IMR-90 (cell line): Measurements from ENCODE around the gene BCAS3. TPM values are rescaled to one million over a fixed set of nuclear protein-coding genes. Genes with fewer than 3 reads are reported as not detected.

ENCODE experiments used
- ATAC-seq: fragments of 200-7000 bp; cut with Tn5 transposase; 2 replicates; pipeline ENCODE4 v1.9.1; 2020; ENCODE audit warnings: low read depth, mild to moderate bottlenecking, moderate library complexity
- BruUV-seq: library from RNA; stranded (reverse); fragments of 400-500 nt; replicated peaks from 2 replicates; lab custom pipeline; 2021; lab: Mats Ljungman, UMichigan
- CTCF ChIA-PET: fragments of 300-600 bp; formaldehyde crosslinking; extraction: SDS; loops from one replicate; lab custom pipeline; 2021; ENCODE audit warnings: antibody characterized with exemption; lab: Yijun Ruan, JAX
- POLR2A ChIA-PET: fragments of 300-600 bp; sonication (Branson Sonifier 250); formaldehyde crosslinking; loops from one replicate; lab custom pipeline; 2022; ENCODE audit warnings: antibody characterized with exemption; ENCODE audit not compliant: unreplicated experiment; lab: Charles Lee
- DNase-seq: peaks from one replicate; pipeline ENCODE4 v3.0.0; 2013
- H2AFZ ChIP-seq: replicated peaks from 2 replicates; pipeline ENCODE3; 2013; ENCODE audit warnings: low read length, mild to moderate bottlenecking; ENCODE audit not compliant: poor library complexity
- H2AK5ac ChIP-seq: 2 replicates; pipeline ENCODE4 v1.6.1; 2013; ENCODE audit warnings: low read depth, low read length, inconsistent platforms
- H2AK9ac ChIP-seq: replicated peaks from 2 replicates; pipeline ENCODE3; 2013; ENCODE audit warnings: mild to moderate bottlenecking, low read depth, low read length, moderate library complexity; ENCODE audit not compliant: poor library complexity
- H2BK120ac ChIP-seq: 2 replicates; pipeline ENCODE4 v1.6.1; 2013; ENCODE audit warnings: low read depth, low read length, inconsistent platforms
- H2BK15ac ChIP-seq: 3 replicates; pipeline ENCODE4 v1.6.1; 2013; ENCODE audit warnings: low read depth, low read length, inconsistent platforms
- H2BK20ac ChIP-seq: 2 replicates; pipeline ENCODE4 v1.6.1; 2013; ENCODE audit warnings: low read depth, mild to moderate bottlenecking, inconsistent platforms, low read length, moderate library complexity
- H2BK5ac ChIP-seq: 2 replicates; pipeline ENCODE4 v1.6.1; 2013; ENCODE audit warnings: mild to moderate bottlenecking, low read depth, low read length, inconsistent platforms; ENCODE audit not compliant: poor library complexity, severe bottlenecking
- H3K14ac ChIP-seq: replicated peaks from 2 replicates; pipeline ENCODE4 v1.6.1; 2013; ENCODE audit warnings: low read depth, low read length, inconsistent platforms
- H3K18ac ChIP-seq: 2 replicates; pipeline ENCODE4 v1.6.1; 2013; ENCODE audit warnings: low read depth, low read length, control low read depth
- H3K23ac ChIP-seq: 2 replicates; pipeline ENCODE4 v1.6.1; 2013; ENCODE audit warnings: low read depth, low read length, inconsistent platforms
- H3K27ac ChIP-seq: 2 replicates; pipeline ENCODE4 v1.5.1; 2013; ENCODE audit warnings: mild to moderate bottlenecking, control low read depth, low read length; ENCODE audit not compliant: insufficient read depth
- H3K27me3 ChIP-seq: 2 replicates; pipeline ENCODE4 v1.6.1; 2013; ENCODE audit warnings: low read length; ENCODE audit not compliant: control insufficient read depth, insufficient read depth
- H3K36me3 ChIP-seq: 2 replicates; pipeline ENCODE4 v1.6.1; 2013; ENCODE audit warnings: low read length, mixed read lengths; ENCODE audit not compliant: control insufficient read depth, insufficient read depth
- H3K4ac ChIP-seq: 2 replicates; pipeline ENCODE4 v1.6.1; 2013; ENCODE audit warnings: low read depth, low read length, inconsistent platforms
- H3K4me1 ChIP-seq: 2 replicates; pipeline ENCODE4 v1.6.1; 2013; ENCODE audit warnings: low read length, mixed read lengths; ENCODE audit not compliant: control insufficient read depth, insufficient read depth
- H3K4me2 ChIP-seq: 2 replicates; pipeline ENCODE4 v1.6.1; 2013; ENCODE audit warnings: low read depth, mild to moderate bottlenecking, control low read depth, low read length, moderate library complexity
- H3K4me3 ChIP-seq: 2 replicates; pipeline ENCODE4 v1.5.1; 2013; ENCODE audit warnings: low read depth, mild to moderate bottlenecking, control low read depth, low read length, moderate library complexity; ENCODE audit not compliant: insufficient read depth
- H3K56ac ChIP-seq: 2 replicates; pipeline ENCODE4 v1.6.1; 2013; ENCODE audit warnings: low read length, inconsistent platforms; ENCODE audit not compliant: insufficient read depth; ENCODE audit errors: extremely low read depth
- H3K79me1 ChIP-seq, 2 experiments: 2 replicates each; pipeline ENCODE4 v1.6.1; 2013; ENCODE audit warnings: low read length in 2 of 2, inconsistent platforms in 1 of 2, low read depth in 1 of 2
- H3K9ac ChIP-seq: 2 replicates; pipeline ENCODE4 v1.6.1; 2013; ENCODE audit warnings: low read depth, low read length, control low read depth
- H3K9me1 ChIP-seq: 2 replicates; pipeline ENCODE4 v1.6.1; 2013; ENCODE audit warnings: low read length, inconsistent platforms; ENCODE audit not compliant: insufficient read depth
- H3K9me3 ChIP-seq: 2 replicates; pipeline ENCODE4 v1.6.1; 2013; ENCODE audit warnings: low read length; ENCODE audit not compliant: control insufficient read depth, insufficient read depth
- H4K20me1 ChIP-seq: 2 replicates; pipeline ENCODE4 v1.6.1; 2013; ENCODE audit warnings: low read length, inconsistent platforms; ENCODE audit not compliant: insufficient read depth
- H4K5ac ChIP-seq: 2 replicates; pipeline ENCODE4 v1.6.1; 2013; ENCODE audit warnings: mild to moderate bottlenecking, low read depth, low read length, control low read depth
- H4K8ac ChIP-seq, 2 experiments: 2 replicates each; pipeline ENCODE4 v1.6.1; 2013; ENCODE audit warnings: low read depth in 2 of 2, low read length in 2 of 2, control low read depth in 1 of 2, inconsistent platforms in 1 of 2
- H4K91ac ChIP-seq: 2 replicates; pipeline ENCODE4 v1.6.1; 2013; ENCODE audit warnings: low read depth, low read length, inconsistent platforms; ENCODE audit not compliant: insufficient read depth
- BHLHE40 ChIP-seq: fragments of 150-350 bp; IDR thresholded peaks from 2 replicates; pipeline ENCODE4 v1.6.1; 2016; ENCODE audit warnings: mild to moderate bottlenecking, low read depth, low read length
- CEBPB ChIP-seq: IDR thresholded peaks from 2 replicates; pipeline ENCODE4 v1.6.1; 2012; ENCODE audit warnings: low read depth, low read length, improper control_type of control experiment
- CHD1 ChIP-seq: IDR thresholded peaks from 2 replicates; pipeline ENCODE4 v1.6.1; 2012; ENCODE audit warnings: low read depth, low read length, improper control_type of control experiment
- CTCF ChIP-seq: conservative IDR thresholded peaks from 2 replicates; pipeline ENCODE4 v1.5.1; 2012; ENCODE audit warnings: mild to moderate bottlenecking, low read depth, low read length, improper control_type of control experiment
- ELK1 ChIP-seq: fragments of 150-350 bp; IDR thresholded peaks from 2 replicates; pipeline ENCODE4 v1.6.1; 2016; ENCODE audit warnings: low read depth, mild to moderate bottlenecking, low read length, moderate library complexity, borderline replicate concordance
- FOS ChIP-seq: fragments of 150-350 bp; IDR thresholded peaks from 2 replicates; pipeline ENCODE4 v1.6.1; 2016; ENCODE audit warnings: low read depth, low read length
- MAFK ChIP-seq: IDR thresholded peaks from 2 replicates; pipeline ENCODE4 v1.6.1; 2012; ENCODE audit warnings: low read depth, low read length, improper control_type of control experiment
- MAZ ChIP-seq: IDR thresholded peaks from 2 replicates; pipeline ENCODE4 v1.6.1; 2012; ENCODE audit warnings: low read depth, mild to moderate bottlenecking, low read length, improper control_type of control experiment, moderate library complexity, borderline replicate concordance
- MXI1 ChIP-seq: IDR thresholded peaks from 2 replicates; pipeline ENCODE4 v1.6.1; 2012; ENCODE audit warnings: low read depth, mild to moderate bottlenecking, low read length, moderate library complexity, borderline replicate concordance
- NFE2L2 ChIP-seq: fragments of 150-350 bp; IDR thresholded peaks from 2 replicates; pipeline ENCODE4 v1.6.1; 2016; ENCODE audit warnings: low read depth, mild to moderate bottlenecking, low read length
- POLR2A ChIP-seq: IDR thresholded peaks from 2 replicates; pipeline ENCODE4 v1.6.1; 2012; ENCODE audit warnings: mild to moderate bottlenecking, low read depth, low read length
- RAD21 ChIP-seq: IDR thresholded peaks from 2 replicates; pipeline ENCODE4 v1.6.1; 2012; ENCODE audit warnings: low read length, improper control_type of control experiment
- RCOR1 ChIP-seq: IDR thresholded peaks from 2 replicates; pipeline ENCODE4 v1.6.1; 2012; ENCODE audit warnings: mild to moderate bottlenecking, low read length, improper control_type of control experiment; ENCODE audit not compliant: insufficient replicate concordance
- RFX5 ChIP-seq: IDR thresholded peaks from 2 replicates; pipeline ENCODE4 v1.8.0; 2012; ENCODE audit warnings: low read depth, mild to moderate bottlenecking, low read length, moderate library complexity
- SMC3 ChIP-seq: fragments of 150-350 bp; IDR thresholded peaks from 2 replicates; pipeline ENCODE4 v1.6.1; 2016; ENCODE audit warnings: low read depth, mild to moderate bottlenecking, antibody characterized with exemption, low read length, moderate library complexity
- USF2 ChIP-seq: fragments of 150-350 bp; IDR thresholded peaks from 2 replicates; pipeline ENCODE4 v1.6.1; 2017; ENCODE audit warnings: mild to moderate bottlenecking, antibody characterized with exemption, low read length, low read depth
- WGBS, 2 experiments: methylation state at CpG; one replicate each; pipeline versions ENCODE4 v1.1.5 to v1.1.7; 2013; ENCODE audit warnings: missing lambda C conversion rate in 2 of 2; ENCODE audit not compliant: insufficient read length in 1 of 2; ENCODE audit errors: extremely low coverage in 2 of 2; 5-methylcytosine and 5-hydroxymethylcytosine counted together
- dilution Hi-C: fragments of 300-500 bp; cut with HindIII; formaldehyde crosslinking; loops from one replicate; pipeline ENCODE4 v1.14.3; 2018; ENCODE audit warnings: low sequenced_read_pairs; ENCODE audit not compliant: unreplicated experiment
- in situ Hi-C: fragments of 300-500 bp; cut with MboI; formaldehyde crosslinking; loops from 3 replicates; pipeline ENCODE4 v1.14.3; 2019; ENCODE audit warnings: low sequenced_read_pairs, inconsistent platforms, mixed read lengths
- intact Hi-C: fragments of 100-400 bp; cut with micrococcal nuclease; formaldehyde crosslinking; loops from 2 replicates; pipeline ENCODE4 v1.10.0; 2022
- polyA plus RNA-seq, 3 experiments: library from polyadenylated mRNA; depleted of rRNA; stranded (reverse); fragments of >200 nt; gene quantifications; 2 replicates each; pipeline ENCODE4 v1.2.3, GENCODE V29; 2012; ENCODE audit warnings: low replicate concordance in 1 of 3
- total RNA-seq: library from RNA; depleted of rRNA; stranded (reverse); fragments of >200 nt; gene quantifications from 2 replicates; pipeline ENCODE4 v1.2.3, GENCODE V29; 2012

The BCAS3 gene
- total and polyA plus RNA-seq, 2 of the 4 experiments (the other 2 are of a cell fraction), result 6.3 to 27.1 TPM

- Histone ChIP-seq H2BK20ac (no peak overlapping the region), H3K79me1 (peaks cover 8 to 48% of the 10 kb centered on the region in 2 experiments; a peak in 3 of 4 replicates), H4K8ac (no peak overlapping the region), H2BK15ac (no peak overlapping the region), H2BK5ac (no peak overlapping the region), H3K56ac (no peak overlapping the region), H3K27ac (no peak overlapping the region), H3K14ac (no peak overlapping the region), H2AFZ (no peak overlapping the region), H2AK9ac (no peak overlapping the region), H3K4me1 (peaks cover under 1% of the 10 kb centered on the region; the same call in 1 of the 2 replicates), H4K5ac (no peak overlapping the region), H3K4me2 (no peak overlapping the region), H3K9me1 (no peaks in the 10 kb centered on the region; the same call in 1 of the 2 replicates), H4K91ac (no peak overlapping the region), H2BK120ac (no peak overlapping the region), H3K9ac (no peak overlapping the region), H3K4ac (no peak overlapping the region), H3K36me3 (peaks cover 20% of the 10 kb centered on the region), H3K9me3 (no peaks in the 10 kb centered on the region), H3K27me3 (no peaks in the 10 kb centered on the region), H2AK5ac (no peak overlapping the region), H4K20me1 (peaks cover 9% of the 10 kb centered on the region; the same call in 1 of the 2 replicates), H3K18ac (no peak overlapping the region), H3K4me3 (no peak overlapping the region), H3K23ac (no peak overlapping the region)
- ChIA-PET CTCF (no interaction called here), POLR2A (no interaction called here)
- dilution Hi-C loops, result no loop called here
- no peak for TF ChIP-seq BHLHE40
- TF ChIP-seq RAD21, result no peak
- no peak for TF ChIP-seq NFE2L2
- TF ChIP-seq POLR2A, result no peak
- TF ChIP-seq MXI1, result no peak
- TF ChIP-seq USF2, result no peak
- TF ChIP-seq RFX5, result no peak
- TF ChIP-seq SMC3, result no peak
- no peak for TF ChIP-seq CTCF
- TF ChIP-seq RCOR1, result no peak
- TF ChIP-seq CEBPB, result no peak
- no peak for TF ChIP-seq MAFK
- no peak for TF ChIP-seq FOS
- TF ChIP-seq CHD1, result no peak
- TF ChIP-seq MAZ, result no peak
- no peak for TF ChIP-seq ELK1
- DNase-seq (no peak), ATAC-seq (no peak)
- in situ Hi-C loops, result loop anchor here (25.0 kb wide), 1 partner anchor 509 kb away; the partner anchor contains the start of gene CA4
- no CpG with 5 or more reads among the region's 3 CpGs for WGBS, 2 experiments
- no TSS peak for BruUV-seq
- intact Hi-C loops, result no loop called here
Observed at GRCh38 chr17:60646701-60647100, 30.9 kb upstream of the BCAS3 start.
